GM23338 (cell line): ENCODE results near the gene RNU6-8. TPM values are rescaled to one million over a fixed set of nuclear protein-coding genes. Genes with fewer than 3 reads are reported as not detected.

ENCODE experiments used
- ATAC-seq: fragments of 200-7000 bp; cut with Tn5 transposase; 3 replicates; pipeline ENCODE4 v1.9.1; 2020
- DNase-seq: peaks from one replicate; pipeline ENCODE4 v3.0.0-alpha.2; 2015; ENCODE audit warnings: low spot score
- H2AFZ ChIP-seq: fragments of 200-600 bp; sonication (generic); 2 replicates; pipeline ENCODE4 v1.8.0; 2016; ENCODE audit warnings: antibody characterized with exemption, mild to moderate bottlenecking, moderate library complexity
- H3F3A ChIP-seq: fragments of 200-600 bp; sonication (generic); replicated peaks from 2 replicates; pipeline ENCODE4 v1.8.0; 2017; ENCODE audit warnings: antibody characterized with exemption, mixed run types, low read depth
- H3K27ac ChIP-seq: fragments of 200-600 bp; sonication (generic); 2 replicates; pipeline ENCODE4 v1.6.1; 2016; ENCODE audit warnings: low read depth
- H3K27me3 ChIP-seq: fragments of 200-600 bp; sonication (generic); 2 replicates; pipeline ENCODE4 v1.8.0; 2016; ENCODE audit warnings: mild to moderate bottlenecking, mixed run types, moderate library complexity; ENCODE audit not compliant: insufficient read depth
- H3K36me3 ChIP-seq: fragments of 200-600 bp; sonication (generic); 2 replicates; pipeline ENCODE4 v1.8.0; 2016; ENCODE audit warnings: mild to moderate bottlenecking; ENCODE audit not compliant: insufficient read depth
- H3K4me1 ChIP-seq: fragments of 200-600 bp; sonication (generic); 2 replicates; pipeline ENCODE4 v1.8.0; 2016; ENCODE audit warnings: mild to moderate bottlenecking, moderate library complexity; ENCODE audit not compliant: insufficient read depth
- H3K4me2 ChIP-seq: fragments of 200-600 bp; sonication (generic); 2 replicates; pipeline ENCODE4 v1.7.1; 2017; ENCODE audit warnings: mixed run types
- H3K4me3 ChIP-seq: fragments of 200-600 bp; sonication (generic); 2 replicates; pipeline ENCODE4 v1.6.1; 2016; ENCODE audit warnings: mixed run types
- H3K79me2 ChIP-seq: fragments of 200-600 bp; sonication (generic); replicated peaks from 2 replicates; pipeline ENCODE4 v1.8.0; 2017; ENCODE audit warnings: mild to moderate bottlenecking; ENCODE audit not compliant: insufficient read depth
- H3K9me2 ChIP-seq: fragments of 200-600 bp; sonication (generic); 2 replicates; pipeline ENCODE4 v1.8.0; 2017; ENCODE audit not compliant: insufficient read depth
- H4K20me1 ChIP-seq: fragments of 200-600 bp; sonication (generic); replicated peaks from 2 replicates; pipeline ENCODE4 v1.8.0; 2017; ENCODE audit warnings: mild to moderate bottlenecking; ENCODE audit not compliant: insufficient read depth
- H3K27ac Mint-ChIP-seq: 2 replicates; pipeline ENCODE4 v1.8.0; 2020; ENCODE audit warnings: inconsistent platforms, mild to moderate bottlenecking, moderate library complexity, mixed read lengths
- H3K27me3 Mint-ChIP-seq: 3 replicates; pipeline ENCODE4 v1.8.0; 2022; ENCODE audit warnings: low read depth, mild to moderate bottlenecking, moderate library complexity, mixed read lengths, inconsistent platforms; ENCODE audit not compliant: insufficient read depth, poor library complexity
- H3K36me3 Mint-ChIP-seq: 3 replicates; pipeline ENCODE4 v1.8.0; 2021; ENCODE audit warnings: low read depth, mild to moderate bottlenecking, inconsistent platforms, moderate library complexity, mixed read lengths
- H3K4me1 Mint-ChIP-seq: 3 replicates; pipeline ENCODE4 v1.8.0; 2020; ENCODE audit warnings: mild to moderate bottlenecking, inconsistent platforms, mixed read lengths
- H3K4me3 Mint-ChIP-seq: 3 replicates; pipeline ENCODE4 v1.8.0; 2021; ENCODE audit warnings: moderate library complexity, mild to moderate bottlenecking, inconsistent platforms, mixed read lengths
- H3K9me3 Mint-ChIP-seq: 3 replicates; pipeline ENCODE4 v1.8.0; 2020; ENCODE audit warnings: moderate library complexity, mild to moderate bottlenecking, inconsistent platforms, mixed read lengths
- EZH2phosphoT487 ChIP-seq: fragments of 200-600 bp; sonication (generic); IDR thresholded peaks from one replicate; pipeline ENCODE4 v1.8.1; 2018; ENCODE audit warnings: antibody characterized with exemption; ENCODE audit not compliant: unreplicated experiment
- POLR2AphosphoS5 ChIP-seq: IDR thresholded peaks from 2 replicates; pipeline ENCODE4 v1.6.1; 2016; ENCODE audit warnings: antibody characterized with exemption, low read depth
- STAT1 ChIP-seq: IDR thresholded peaks from one replicate; pipeline ENCODE4 v1.6.1; 2016; ENCODE audit warnings: antibody characterized with exemption; ENCODE audit not compliant: unreplicated experiment
- polyA plus RNA-seq: library from polyadenylated mRNA; unstranded; fragments of >200 nt; fragmentation: Nextera tagmentation; extraction: Ambion mirVana; gene quantifications from 2 replicates; pipeline ENCODE4 v1.2.1, GENCODE V29; 2016
- total RNA-seq: library from RNA; depleted of rRNA; stranded (reverse); fragments of >200 nt; shearing (Covaris generic); gene quantifications from 2 replicates; pipeline ENCODE4 v1.2.3, GENCODE V29; 2014
- TF ChIP-seq, protein P1 (sequence below), 2 experiments: fragments of 200-600 bp in 1 of 2; sonication (generic) in 1 of 2; conservative IDR thresholded peaks; 2 replicates each; pipeline versions ENCODE4 v1.5.1 to v1.6.1; 2016 to 2017; ENCODE audit warnings: antibody characterized with exemption in 2 of 2, low read depth in 2 of 2, mild to moderate bottlenecking in 2 of 2, moderate library complexity in 1 of 2
- TF ChIP-seq, protein P2 (sequence below): IDR thresholded peaks from one replicate; pipeline ENCODE4 v1.6.1; 2018; ENCODE audit warnings: antibody characterized with exemption; ENCODE audit not compliant: unreplicated experiment

Gene RNU6-8
- total and polyA plus RNA-seq, 2 experiments from 2014 or later: 39.1 TPM; not detected in 1

- peaks cover 14% of the 10 kb centered on the region for H3K4me1 Mint-ChIP-seq
- no peaks in the 10 kb centered on the region for H3K4me1 ChIP-seq
- no peak overlapping the region for H3K27ac ChIP-seq
- no peaks in the 10 kb centered on the region for H3K9me2 ChIP-seq
- H3K36me3 ChIP-seq: no peaks in the 10 kb centered on the region
- 0 out of 2 replicates have a peak overlapping the region, but pooled peaks have one; percentile 5 for H3K27ac Mint-ChIP-seq
- peaks cover 7% of the 10 kb centered on the region; the same call in 1 of the 2 replicates for H3K27me3 ChIP-seq
- peak overlapping the region; percentile 28; the same call in 1 of the 2 replicates for H2AFZ ChIP-seq
- peaks cover 15% of the 10 kb centered on the region for H3K27me3 Mint-ChIP-seq
- no peak overlapping the region for H3K4me2 ChIP-seq
- TF ChIP-seq, protein P1, sequence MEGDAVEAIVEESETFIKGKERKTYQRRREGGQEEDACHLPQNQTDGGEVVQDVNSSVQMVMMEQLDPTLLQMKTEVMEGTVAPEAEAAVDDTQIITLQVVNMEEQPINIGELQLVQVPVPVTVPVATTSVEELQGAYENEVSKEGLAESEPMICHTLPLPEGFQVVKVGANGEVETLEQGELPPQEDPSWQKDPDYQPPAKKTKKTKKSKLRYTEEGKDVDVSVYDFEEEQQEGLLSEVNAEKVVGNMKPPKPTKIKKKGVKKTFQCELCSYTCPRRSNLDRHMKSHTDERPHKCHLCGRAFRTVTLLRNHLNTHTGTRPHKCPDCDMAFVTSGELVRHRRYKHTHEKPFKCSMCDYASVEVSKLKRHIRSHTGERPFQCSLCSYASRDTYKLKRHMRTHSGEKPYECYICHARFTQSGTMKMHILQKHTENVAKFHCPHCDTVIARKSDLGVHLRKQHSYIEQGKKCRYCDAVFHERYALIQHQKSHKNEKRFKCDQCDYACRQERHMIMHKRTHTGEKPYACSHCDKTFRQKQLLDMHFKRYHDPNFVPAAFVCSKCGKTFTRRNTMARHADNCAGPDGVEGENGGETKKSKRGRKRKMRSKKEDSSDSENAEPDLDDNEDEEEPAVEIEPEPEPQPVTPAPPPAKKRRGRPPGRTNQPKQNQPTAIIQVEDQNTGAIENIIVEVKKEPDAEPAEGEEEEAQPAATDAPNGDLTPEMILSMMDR (conservative IDR thresholded peaks at IDR 0.05; ENCODE audit: low read depth in 2 of 2): peak; percentile 33 to 38
- no peak for TF ChIP-seq POLR2AphosphoS5
- no peaks in the 10 kb centered on the region for H3K9me3 Mint-ChIP-seq
- no peaks in the 10 kb centered on the region for H4K20me1 ChIP-seq
- H3K4me3 Mint-ChIP-seq: no peak overlapping the region
- no peaks in the 10 kb centered on the region for H3K79me2 ChIP-seq
- peak; percentile 57 for DNase-seq
- no peak for ATAC-seq
- no peaks in the 10 kb centered on the region for H3F3A ChIP-seq
- H3K4me3 ChIP-seq: no peak overlapping the region
- no peaks in the 10 kb centered on the region for H3K36me3 Mint-ChIP-seq
Observed at GRCh38 chr14:32205984-32206383, 2.9 kb upstream of the RNU6-8 start.

DNA sequence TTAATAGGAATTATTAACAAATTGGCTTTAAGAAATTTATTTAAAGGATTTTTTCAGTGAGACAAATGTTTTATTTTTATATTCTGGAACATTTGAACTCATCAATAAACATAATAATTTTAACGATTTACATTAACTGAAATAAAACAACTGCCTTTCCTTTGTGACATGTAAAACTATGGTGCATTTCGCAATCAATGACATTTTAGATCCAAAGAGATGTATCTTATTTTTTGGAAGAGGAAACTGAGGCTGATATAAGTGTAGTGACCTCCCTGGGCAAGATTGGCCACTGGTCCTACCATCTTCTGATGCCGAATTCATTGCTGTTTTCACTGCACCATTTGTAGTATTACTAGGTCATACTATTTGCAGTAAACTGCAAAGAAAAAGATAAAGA, 2.5 kb upstream of the RNU6-8 start:
- H3K36me3 Mint-ChIP-seq: no peaks in the 10 kb centered on the region
- Histone ChIP-seq H3K36me3 (no peaks in the 10 kb centered on the region), H3K79me2 (no peaks in the 10 kb centered on the region), H3K9me2 (no peaks in the 10 kb centered on the region), H3K4me2 (no peak overlapping the region), H3K4me3 (no peak overlapping the region), H3K27me3 (peaks cover 7% of the 10 kb centered on the region; the same call in 1 of the 2 replicates), H3K27ac (no peak overlapping the region), H3K4me1 (no peaks in the 10 kb centered on the region), H4K20me1 (no peaks in the 10 kb centered on the region), H3F3A (no peaks in the 10 kb centered on the region), H2AFZ (0 out of 2 replicates have a peak overlapping the region, but pooled peaks have one; percentile 28)
- H3K27ac Mint-ChIP-seq: no peak overlapping the region
- H3K27me3 Mint-ChIP-seq: peaks cover 15% of the 10 kb centered on the region
- TF ChIP-seq STAT1 (no peak), EZH2phosphoT487 (no peak)
- TF ChIP-seq, protein P2, sequence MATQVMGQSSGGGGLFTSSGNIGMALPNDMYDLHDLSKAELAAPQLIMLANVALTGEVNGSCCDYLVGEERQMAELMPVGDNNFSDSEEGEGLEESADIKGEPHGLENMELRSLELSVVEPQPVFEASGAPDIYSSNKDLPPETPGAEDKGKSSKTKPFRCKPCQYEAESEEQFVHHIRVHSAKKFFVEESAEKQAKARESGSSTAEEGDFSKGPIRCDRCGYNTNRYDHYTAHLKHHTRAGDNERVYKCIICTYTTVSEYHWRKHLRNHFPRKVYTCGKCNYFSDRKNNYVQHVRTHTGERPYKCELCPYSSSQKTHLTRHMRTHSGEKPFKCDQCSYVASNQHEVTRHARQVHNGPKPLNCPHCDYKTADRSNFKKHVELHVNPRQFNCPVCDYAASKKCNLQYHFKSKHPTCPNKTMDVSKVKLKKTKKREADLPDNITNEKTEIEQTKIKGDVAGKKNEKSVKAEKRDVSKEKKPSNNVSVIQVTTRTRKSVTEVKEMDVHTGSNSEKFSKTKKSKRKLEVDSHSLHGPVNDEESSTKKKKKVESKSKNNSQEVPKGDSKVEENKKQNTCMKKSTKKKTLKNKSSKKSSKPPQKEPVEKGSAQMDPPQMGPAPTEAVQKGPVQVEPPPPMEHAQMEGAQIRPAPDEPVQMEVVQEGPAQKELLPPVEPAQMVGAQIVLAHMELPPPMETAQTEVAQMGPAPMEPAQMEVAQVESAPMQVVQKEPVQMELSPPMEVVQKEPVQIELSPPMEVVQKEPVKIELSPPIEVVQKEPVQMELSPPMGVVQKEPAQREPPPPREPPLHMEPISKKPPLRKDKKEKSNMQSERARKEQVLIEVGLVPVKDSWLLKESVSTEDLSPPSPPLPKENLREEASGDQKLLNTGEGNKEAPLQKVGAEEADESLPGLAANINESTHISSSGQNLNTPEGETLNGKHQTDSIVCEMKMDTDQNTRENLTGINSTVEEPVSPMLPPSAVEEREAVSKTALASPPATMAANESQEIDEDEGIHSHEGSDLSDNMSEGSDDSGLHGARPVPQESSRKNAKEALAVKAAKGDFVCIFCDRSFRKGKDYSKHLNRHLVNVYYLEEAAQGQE: no peak
- DNase-seq (no peak), ATAC-seq (no peak)
- no peak overlapping the region for H3K4me3 Mint-ChIP-seq
- H3K4me1 Mint-ChIP-seq: peaks cover 17% of the 10 kb centered on the region
- H3K9me3 Mint-ChIP-seq: no peaks in the 10 kb centered on the region
